ENCODE results near the gene DAB2IP. TPM values are rescaled to one million over a fixed set of nuclear protein-coding genes. Genes with fewer than 3 reads are reported as not detected.

The DAB2IP gene
- total and polyA plus RNA-seq, 4 donors: 2.3 to 13.1 (median 5.4) TPM

DNA sequence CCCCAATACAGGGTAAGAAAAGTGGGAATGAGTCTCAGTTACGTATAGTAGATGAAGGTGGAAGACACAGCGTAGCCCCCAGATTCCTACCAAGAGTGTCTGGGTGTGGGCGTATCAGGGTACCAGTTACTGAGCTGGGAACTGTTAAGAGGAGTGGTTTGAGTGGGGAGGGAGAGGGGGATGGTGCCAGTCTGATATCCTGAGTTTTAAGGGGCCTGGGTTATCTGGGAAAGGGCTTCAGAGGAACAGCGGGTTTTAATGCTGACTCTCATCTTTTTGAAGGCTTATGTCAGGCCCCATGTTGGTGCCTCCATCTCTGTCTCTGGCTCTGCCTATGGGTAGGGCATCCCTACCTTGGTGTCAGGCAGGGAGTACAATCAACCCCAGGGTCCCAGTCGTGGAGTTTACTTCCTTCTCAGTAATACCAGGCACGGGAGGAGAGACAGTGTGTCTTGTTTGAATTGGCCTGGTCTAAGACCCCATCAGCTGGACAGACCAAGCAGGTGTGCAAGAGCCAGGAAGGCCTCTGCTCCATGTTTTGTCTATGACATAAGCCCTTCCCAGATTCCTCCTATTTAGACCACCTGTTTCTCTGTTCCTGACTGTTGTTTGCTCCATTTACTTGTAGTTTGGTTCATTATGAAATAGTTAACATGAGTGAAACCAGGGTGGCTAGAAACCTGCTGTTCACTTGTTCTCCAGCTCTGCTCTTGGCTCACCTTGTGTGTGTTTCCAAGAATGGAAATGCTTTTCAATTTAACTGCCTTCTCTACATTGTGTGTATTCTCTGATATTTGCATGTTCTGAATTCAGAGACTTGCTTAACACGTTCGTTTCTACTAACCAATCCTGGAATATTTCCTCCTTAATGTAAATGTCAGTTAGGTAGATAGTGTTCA, 125.6 kb downstream of the DAB2IP start:
- H3K9me3 ChIP-seq (ENCODE audit: control insufficient read depth in 4 of 4, low read length in 3 of 4): no peaks in the 10 kb centered on the region
- TF ChIP-seq JUND (IDR thresholded peaks at IDR 0.05): no peak
- 93% methylated on average over 8 of the region's 8 CpGs for WGBS
- no peak overlapping the region for H3K4me3 ChIP-seq (ENCODE audit: low read depth in 1 of 3, low read length in 3 of 3)
- no peak overlapping the region for H3K27ac ChIP-seq (ENCODE audit: low read depth in 1 of 2, low read length in 2 of 2)
- H3K4me1 ChIP-seq (ENCODE audit: control insufficient read depth in 4 of 4, insufficient read depth in 4 of 4, low read length in 3 of 4): peaks cover 12 to 20% (median 18%) of the 10 kb centered on the region in 4 donors
- no peaks in the 10 kb centered on the region for H3K27me3 ChIP-seq (ENCODE audit: control insufficient read depth in 4 of 4, insufficient read depth in 4 of 4, low read length in 3 of 4)
- peaks cover 0 to 38% (median 1%) of the 10 kb centered on the region in 4 donors for H3K36me3 ChIP-seq (ENCODE audit: control insufficient read depth in 4 of 4, insufficient read depth in 3 of 4, low read depth in 1 of 4, low read length in 3 of 4)
- H3K9ac ChIP-seq (ENCODE audit: low read depth in 1 of 2, low read length in 2 of 2): no peak overlapping the region
- DNase-seq (ENCODE audit: low spot score): no peak

DNA sequence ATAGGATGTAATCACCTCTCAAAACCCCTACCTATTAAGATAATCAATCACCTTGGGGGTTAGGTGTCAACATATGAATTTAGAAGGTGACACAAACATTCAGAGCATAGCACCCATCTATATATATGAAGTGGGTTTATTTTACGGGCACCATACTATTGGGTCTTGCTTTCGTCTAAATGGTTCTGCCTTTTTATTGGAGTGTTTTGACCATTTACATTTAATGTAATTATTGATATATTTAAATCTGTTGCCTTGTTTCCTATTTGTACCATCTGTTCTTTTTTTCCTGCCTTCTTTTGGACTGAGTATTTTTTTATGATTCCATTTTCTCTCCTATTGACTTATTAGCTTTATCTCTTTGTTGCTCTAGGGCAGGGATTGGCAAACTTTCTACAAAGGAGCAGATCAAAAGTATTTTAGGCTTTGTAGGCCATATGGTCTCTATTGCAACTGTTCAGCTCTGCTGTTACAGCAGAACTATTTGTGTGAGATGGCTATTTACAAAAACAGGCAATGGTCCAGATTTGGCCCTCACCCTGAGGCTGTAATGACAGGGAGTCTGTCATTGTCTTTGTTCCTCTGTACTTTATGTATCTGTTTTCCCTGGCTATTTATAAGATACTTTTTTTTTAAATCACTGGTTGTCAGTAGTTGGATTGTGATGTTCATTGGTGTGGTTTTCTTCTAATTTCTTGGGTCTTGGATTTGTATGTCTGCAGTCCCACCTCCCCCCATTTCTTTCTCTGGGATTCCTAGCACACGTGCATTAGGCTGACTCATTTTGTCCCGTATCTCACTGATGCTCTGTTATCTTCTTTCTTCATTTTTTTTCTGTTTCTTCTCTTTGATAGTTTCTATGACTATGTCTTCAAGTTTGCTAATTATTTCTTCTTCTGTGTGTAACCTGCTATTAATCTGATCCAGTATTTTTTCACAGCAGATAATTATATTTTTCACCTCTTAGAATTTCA, 127.1 kb downstream of the DAB2IP start:
- TF ChIP-seq CTCF (IDR thresholded peaks at IDR 0.05; ENCODE audit: low read depth, low read length, missing input control) (no peak), EGR1 (IDR thresholded peaks at IDR 0.05; ENCODE audit: low read depth in 2 of 2) (no peak), RAD21 (IDR thresholded peaks at IDR 0.05) (no peak), FOXA2 (IDR thresholded peaks at IDR 0.05) (no peak), RXRA (IDR thresholded peaks at IDR 0.05) (no peak), GABPA (IDR thresholded peaks at IDR 0.05 in 1 of 2, conservative IDR thresholded peaks at IDR 0.05 in 1 of 2) (no peak), FOXA1 (IDR thresholded peaks at IDR 0.05) (no peak), SP1 (IDR thresholded peaks at IDR 0.05) (no peak), TAF1 (conservative IDR thresholded peaks at IDR 0.05) (no peak)
- TF ChIP-seq, protein P1, sequence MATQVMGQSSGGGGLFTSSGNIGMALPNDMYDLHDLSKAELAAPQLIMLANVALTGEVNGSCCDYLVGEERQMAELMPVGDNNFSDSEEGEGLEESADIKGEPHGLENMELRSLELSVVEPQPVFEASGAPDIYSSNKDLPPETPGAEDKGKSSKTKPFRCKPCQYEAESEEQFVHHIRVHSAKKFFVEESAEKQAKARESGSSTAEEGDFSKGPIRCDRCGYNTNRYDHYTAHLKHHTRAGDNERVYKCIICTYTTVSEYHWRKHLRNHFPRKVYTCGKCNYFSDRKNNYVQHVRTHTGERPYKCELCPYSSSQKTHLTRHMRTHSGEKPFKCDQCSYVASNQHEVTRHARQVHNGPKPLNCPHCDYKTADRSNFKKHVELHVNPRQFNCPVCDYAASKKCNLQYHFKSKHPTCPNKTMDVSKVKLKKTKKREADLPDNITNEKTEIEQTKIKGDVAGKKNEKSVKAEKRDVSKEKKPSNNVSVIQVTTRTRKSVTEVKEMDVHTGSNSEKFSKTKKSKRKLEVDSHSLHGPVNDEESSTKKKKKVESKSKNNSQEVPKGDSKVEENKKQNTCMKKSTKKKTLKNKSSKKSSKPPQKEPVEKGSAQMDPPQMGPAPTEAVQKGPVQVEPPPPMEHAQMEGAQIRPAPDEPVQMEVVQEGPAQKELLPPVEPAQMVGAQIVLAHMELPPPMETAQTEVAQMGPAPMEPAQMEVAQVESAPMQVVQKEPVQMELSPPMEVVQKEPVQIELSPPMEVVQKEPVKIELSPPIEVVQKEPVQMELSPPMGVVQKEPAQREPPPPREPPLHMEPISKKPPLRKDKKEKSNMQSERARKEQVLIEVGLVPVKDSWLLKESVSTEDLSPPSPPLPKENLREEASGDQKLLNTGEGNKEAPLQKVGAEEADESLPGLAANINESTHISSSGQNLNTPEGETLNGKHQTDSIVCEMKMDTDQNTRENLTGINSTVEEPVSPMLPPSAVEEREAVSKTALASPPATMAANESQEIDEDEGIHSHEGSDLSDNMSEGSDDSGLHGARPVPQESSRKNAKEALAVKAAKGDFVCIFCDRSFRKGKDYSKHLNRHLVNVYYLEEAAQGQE (IDR thresholded peaks at IDR 0.05): no peak
- no peaks in the 10 kb centered on the region for H3K27me3 ChIP-seq (ENCODE audit: control insufficient read depth in 4 of 4, insufficient read depth in 4 of 4, low read length in 3 of 4)
- no peak overlapping the region for H3K27ac ChIP-seq (ENCODE audit: low read depth in 1 of 2, low read length in 2 of 2)
- no peaks in the 10 kb centered on the region for H3K9me3 ChIP-seq (ENCODE audit: control insufficient read depth in 4 of 4, low read length in 3 of 4)
- H3K9ac ChIP-seq (ENCODE audit: low read depth in 1 of 2, low read length in 2 of 2): no peak overlapping the region
- WGBS: 97% methylated on average over 4 of the region's 4 CpGs
- H3K4me1 ChIP-seq (ENCODE audit: control insufficient read depth in 4 of 4, insufficient read depth in 4 of 4, low read length in 3 of 4): peaks cover 6 to 17% (median 14%) of the 10 kb centered on the region in 4 donors
- peaks cover 0 to 38% (median 2%) of the 10 kb centered on the region in 4 donors for H3K36me3 ChIP-seq (ENCODE audit: control insufficient read depth in 4 of 4, insufficient read depth in 3 of 4, low read depth in 1 of 4, low read length in 3 of 4)
- H3K4me3 ChIP-seq (ENCODE audit: low read depth in 1 of 3, low read length in 3 of 3): no peak overlapping the region
- no peak for DNase-seq (ENCODE audit: low spot score)

Measured in liver (tissue), 9 donors.